Fibroblast of mammary gland (primary cell): Measurements from ENCODE around the gene GRID2.

Experiments used
- DNase-seq: peaks from one replicate; pipeline ENCODE4 v3.0.0-alpha.2; 2010; ENCODE audit warnings: low read depth
- H3K4me3 ChIP-seq: 2 replicates; pipeline ENCODE4 v1.5.1; 2011; ENCODE audit warnings: low read depth, mild to moderate bottlenecking, low read length, moderate library complexity; ENCODE audit not compliant: control insufficient read depth
- CTCF ChIP-seq: conservative IDR thresholded peaks from 2 replicates; pipeline ENCODE4 v1.5.1; 2011; ENCODE audit warnings: low read depth, low read length, inconsistent platforms; ENCODE audit not compliant: control insufficient read depth, insufficient read depth

The GRID2 gene

DNA sequence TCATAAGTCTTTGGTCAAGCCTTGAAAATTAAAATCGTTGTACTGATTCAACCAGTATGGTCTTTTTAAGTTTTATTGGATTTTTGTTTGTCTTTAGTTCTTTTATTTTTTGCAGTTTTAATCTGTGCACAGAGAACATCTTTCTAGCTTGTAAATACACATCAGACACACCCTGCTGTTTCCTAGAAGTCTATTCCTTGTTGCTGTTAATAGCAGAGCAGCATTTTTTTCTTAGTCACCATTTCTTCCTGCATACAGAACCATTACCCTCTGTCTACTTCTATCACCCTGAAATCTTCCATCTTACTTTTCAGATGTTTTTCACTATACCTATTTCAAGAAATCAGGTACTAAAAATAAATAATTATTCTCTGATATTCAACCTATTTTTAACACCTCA, 375.4 kb downstream of the GRID2 start:
- DNase-seq = no peak
- TF ChIP-seq CTCF = no peak
- H3K4me3 ChIP-seq = no peak overlapping the region

DNA sequence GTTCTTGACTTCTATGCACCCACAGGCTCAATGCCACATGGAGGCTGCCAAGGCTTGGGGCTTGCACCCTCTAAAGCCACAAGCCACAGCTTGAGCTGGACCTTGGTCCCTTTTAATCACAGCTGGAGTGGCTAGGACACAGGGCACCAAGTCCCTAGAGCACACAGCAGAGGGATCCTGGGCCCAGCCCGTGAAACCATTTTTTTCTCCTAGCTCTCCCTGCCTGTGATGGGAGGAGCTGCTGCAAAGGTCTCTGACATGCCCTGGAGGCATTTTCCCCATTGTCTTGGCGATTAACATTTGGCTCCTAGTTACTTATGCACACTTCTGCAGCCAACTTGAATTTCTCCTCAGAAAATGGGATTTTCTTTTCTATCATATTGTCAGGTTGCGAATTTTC, 410.9 kb downstream of the GRID2 start:
- no peak for TF ChIP-seq CTCF
- no peak for DNase-seq
- no peak overlapping the region for H3K4me3 ChIP-seq

DNA sequence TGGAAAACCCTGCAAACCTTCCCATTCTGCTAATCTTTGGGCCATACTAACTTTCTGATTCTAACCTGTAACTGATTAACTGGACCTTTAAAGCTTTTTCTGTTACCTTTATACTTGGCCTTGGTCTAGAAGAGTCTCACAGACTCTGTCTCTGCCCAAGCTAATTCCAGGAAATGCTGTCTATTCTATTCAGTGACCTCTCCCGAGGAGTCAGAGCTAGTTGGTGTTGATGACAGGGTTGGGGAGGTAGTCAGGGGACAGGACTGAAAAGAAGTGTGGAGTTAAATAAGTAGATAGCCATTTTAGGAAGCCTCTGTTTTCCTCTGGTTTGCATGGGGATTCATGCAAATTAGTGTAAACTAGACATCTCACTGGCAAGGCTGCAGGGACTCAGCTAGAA, 429.5 kb downstream of the GRID2 start:
- no peak overlapping the region for H3K4me3 ChIP-seq
- DNase-seq = no peak
- TF ChIP-seq CTCF = no peak

DNA sequence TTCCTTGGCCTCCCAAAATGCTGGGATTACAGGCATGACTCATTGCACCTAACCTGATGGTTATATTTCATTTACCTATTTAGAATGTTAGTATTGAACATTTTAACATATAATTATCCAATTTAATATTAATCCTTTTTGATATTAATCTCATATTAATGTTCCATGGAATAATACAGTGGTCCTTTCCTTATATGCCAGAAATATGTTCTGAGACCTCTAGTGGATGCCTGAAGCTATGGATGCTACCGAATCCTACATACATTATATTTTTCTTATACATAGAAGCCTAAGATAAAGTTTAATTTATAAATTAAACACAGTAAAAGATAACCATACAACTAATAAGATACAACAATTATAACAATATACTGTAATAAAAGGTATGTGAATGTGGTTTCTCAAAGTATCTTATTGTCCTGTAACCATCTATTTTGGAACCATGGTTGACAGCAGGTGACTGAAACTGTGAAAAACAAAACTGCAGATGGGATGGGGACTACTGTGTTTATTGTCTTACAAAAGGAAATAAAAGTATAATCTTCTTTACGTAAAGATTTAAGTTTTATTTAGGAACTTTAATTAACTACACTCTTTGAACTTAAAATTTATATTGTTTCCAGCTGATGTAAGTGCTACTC, 431.4 kb downstream of the GRID2 start:
- no peak for DNase-seq
- no peak for TF ChIP-seq CTCF
- no peak overlapping the region for H3K4me3 ChIP-seq

DNA sequence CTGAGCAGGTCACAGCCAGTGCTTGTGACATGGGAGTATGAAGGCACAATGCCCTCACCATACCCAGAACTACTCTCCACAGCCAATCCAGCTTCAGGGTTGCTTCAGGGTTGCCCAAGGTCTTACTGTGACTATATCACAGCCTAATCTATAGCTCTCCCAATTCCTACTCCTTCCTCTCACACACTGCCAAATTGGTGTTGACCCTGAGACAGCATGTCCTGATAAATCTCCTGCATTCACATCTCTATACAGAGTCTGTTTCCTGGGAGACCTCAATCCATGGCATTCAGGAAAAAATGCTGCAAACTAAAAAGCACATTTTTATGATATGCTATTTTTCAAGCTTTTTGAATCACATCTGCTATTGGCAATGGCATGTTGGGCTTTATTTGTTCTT, 456.7 kb downstream of the GRID2 start:
- no peak for DNase-seq
- TF ChIP-seq CTCF = no peak
- no peak overlapping the region for H3K4me3 ChIP-seq

DNA sequence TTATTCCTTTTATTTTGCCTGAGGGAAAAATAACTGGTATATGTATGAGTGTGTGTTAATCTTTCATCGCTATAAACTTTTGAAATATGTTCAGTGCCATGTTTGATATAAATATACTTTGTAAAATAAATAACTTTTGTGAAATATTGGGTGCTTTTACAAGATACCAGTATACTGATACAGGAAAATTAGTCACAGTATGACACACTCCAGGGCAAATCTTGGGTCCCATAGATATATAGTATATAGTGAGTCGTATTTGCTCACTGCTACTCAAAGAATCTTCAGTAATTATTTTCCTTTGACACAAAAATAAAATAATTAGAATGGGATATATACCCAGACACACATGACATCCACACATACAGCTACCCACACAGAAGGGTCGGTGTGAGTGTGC, 472.3 kb downstream of the GRID2 start:
- H3K4me3 ChIP-seq = no peak overlapping the region
- no peak for DNase-seq
- TF ChIP-seq CTCF = no peak

DNA sequence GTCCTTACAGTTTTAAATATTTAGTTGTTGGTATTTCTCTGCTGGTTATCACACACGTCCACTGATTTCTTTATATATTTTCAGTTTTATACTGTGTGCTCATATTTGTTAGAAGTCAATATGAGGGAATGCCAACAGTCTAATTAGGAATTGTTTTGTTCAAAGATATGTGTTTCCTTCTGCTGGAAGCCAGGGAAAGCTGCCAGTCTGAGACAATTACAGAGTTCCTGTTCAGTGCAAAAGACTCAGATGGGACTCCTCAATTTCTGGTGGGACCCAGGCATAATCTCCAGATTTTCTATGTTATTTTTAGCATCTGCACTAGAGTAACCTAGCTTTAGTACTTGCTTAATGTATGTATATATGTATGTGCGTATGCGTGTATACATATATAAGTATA, 486.0 kb downstream of the GRID2 start:
- TF ChIP-seq CTCF = no peak
- no peak overlapping the region for H3K4me3 ChIP-seq
- no peak for DNase-seq
